PFSK-1 (cell line): ENCODE measurements around the gene GRIK1.

Source experiments
- FOXP2 ChIP-seq: optimal IDR thresholded peaks from 2 replicates; pipeline ENCODE3; 2011; ENCODE audit warnings: borderline replicate concordance, control low read depth, inconsistent platforms; ENCODE audit not compliant: insufficient read depth; ENCODE audit errors: extremely low read length, extremely low read depth
- POLR2AphosphoS5 ChIP-seq: IDR thresholded peaks from 2 replicates; pipeline ENCODE4 v1.6.1; 2012; ENCODE audit warnings: low read depth, mild to moderate bottlenecking, control low read depth, low read length, moderate library complexity
- REST ChIP-seq, 2 experiments: IDR thresholded peaks; 2 replicates each; pipeline versions ENCODE4 v1.6.1 to v1.8.0; 2011 to 2012; ENCODE audit warnings: low read depth in 2 of 2, low read length in 2 of 2, control low read depth in 1 of 2, inconsistent platforms in 1 of 2, mild to moderate bottlenecking in 1 of 2, moderate library complexity in 1 of 2; ENCODE audit not compliant: insufficient read depth in 1 of 2
- SIN3A ChIP-seq: IDR thresholded peaks from 2 replicates; pipeline ENCODE4 v1.6.1; 2012; ENCODE audit warnings: mild to moderate bottlenecking, low read length, moderate library complexity, borderline replicate concordance; ENCODE audit not compliant: insufficient read depth
- TAF1 ChIP-seq: IDR thresholded peaks from 2 replicates; pipeline ENCODE4 v1.6.1; 2012; ENCODE audit warnings: low read length, control low read depth, borderline replicate concordance; ENCODE audit not compliant: insufficient read depth

The GRIK1 gene

GRCh38 chr21:29832217-29832616, 107.6 kb downstream of the GRIK1 start:
- TF ChIP-seq TAF1 (no peak), FOXP2 (no peak), REST (IDR thresholded peaks at IDR 0.05; ENCODE audit: insufficient read depth in 1 of 2, low read depth in 2 of 2, low read length in 2 of 2) (no peak), SIN3A (no peak), POLR2AphosphoS5 (no peak)

- no peak for TF ChIP-seq POLR2AphosphoS5
- TF ChIP-seq SIN3A = no peak
These were observed 110.1 kb downstream of the GRIK1 start for GRCh38 chr21:29829564-29830275.

- no peak for TF ChIP-seq SIN3A
- TF ChIP-seq REST (IDR thresholded peaks at IDR 0.05; ENCODE audit: insufficient read depth in 1 of 2, low read depth in 2 of 2, low read length in 2 of 2) = no peak
- no peak for TF ChIP-seq TAF1
- TF ChIP-seq POLR2AphosphoS5 = no peak
These were observed 112.1 kb downstream of the GRIK1 start for GRCh38 chr21:29827647-29828046.

GRCh38 chr21:29827236-29827635, 112.6 kb downstream of the GRIK1 start:
- no peak for TF ChIP-seq REST (IDR thresholded peaks at IDR 0.05; ENCODE audit: insufficient read depth in 1 of 2, low read depth in 2 of 2, low read length in 2 of 2)
- no peak for TF ChIP-seq SIN3A
- no peak for TF ChIP-seq POLR2AphosphoS5
- TF ChIP-seq TAF1 = no peak
- TF ChIP-seq FOXP2 = no peak

GRCh38 chr21:29826386-29826785, 113.4 kb downstream of the GRIK1 start:
- no peak for TF ChIP-seq REST (IDR thresholded peaks at IDR 0.05; ENCODE audit: insufficient read depth in 1 of 2, low read depth in 2 of 2, low read length in 2 of 2)
- no peak for TF ChIP-seq FOXP2

GRCh38 chr21:29825936-29826335, 113.9 kb downstream of the GRIK1 start:
- TF ChIP-seq REST (IDR thresholded peaks at IDR 0.05; ENCODE audit: insufficient read depth in 1 of 2, low read depth in 2 of 2, low read length in 2 of 2) (no peak), TAF1 (no peak), SIN3A (no peak), POLR2AphosphoS5 (no peak), FOXP2 (no peak)
